Hepatocyte (in vitro differentiated cells): ENCODE results near the gene WASHC2C. TPM values are rescaled to one million over a fixed set of nuclear protein-coding genes. Genes with fewer than 3 reads are reported as not detected.
"Not testable (repeated sequence)": the region's sequence is repeated elsewhere in the genome, so short reads cannot be mapped to it uniquely, and the experiment has no call there.

Experiments
- DNase-seq: peaks from one replicate; pipeline ENCODE4 v3.0.0-alpha.2; 2016; ENCODE audit warnings: low spot score
- H2AFZ ChIP-seq: fragments of 200-600 bp; sonication (generic); 2 replicates; pipeline ENCODE4 v1.6.0; 2016; ENCODE audit warnings: antibody characterized with exemption, mild to moderate bottlenecking
- H3K27ac ChIP-seq: fragments of 200-600 bp; sonication (generic); 2 replicates; pipeline ENCODE4 v1.5.1; 2016; ENCODE audit warnings: mild to moderate bottlenecking
- H3K27me3 ChIP-seq: fragments of 200-600 bp; sonication (generic); 2 replicates; pipeline ENCODE4 v1.6.1; 2016
- H3K36me3 ChIP-seq: fragments of 200-600 bp; sonication (generic); replicated peaks from 2 replicates; pipeline ENCODE4 v1.5.1; 2016; ENCODE audit warnings: low read depth; ENCODE audit not compliant: insufficient read depth
- H3K4me1 ChIP-seq: fragments of 200-600 bp; sonication (generic); 2 replicates; pipeline ENCODE4 v1.5.1; 2016; ENCODE audit warnings: mild to moderate bottlenecking, moderate library complexity; ENCODE audit not compliant: insufficient read depth
- H3K4me2 ChIP-seq: fragments of 200-600 bp; sonication (generic); 2 replicates; pipeline ENCODE4 v1.6.0; 2016
- H3K4me3 ChIP-seq: fragments of 200-600 bp; sonication (generic); 2 replicates; pipeline ENCODE4 v1.5.1; 2016; ENCODE audit warnings: mild to moderate bottlenecking
- H3K79me2 ChIP-seq: fragments of 200-600 bp; sonication (generic); 2 replicates; pipeline ENCODE4 v1.6.0; 2017; ENCODE audit warnings: mild to moderate bottlenecking
- H3K9me2 ChIP-seq: fragments of 200-600 bp; sonication (generic); replicated peaks from 2 replicates; pipeline ENCODE4 v1.6.0; 2017; ENCODE audit warnings: mild to moderate bottlenecking; ENCODE audit not compliant: insufficient read depth
- H3K9me3 ChIP-seq: fragments of 200-600 bp; sonication (generic); 2 replicates; pipeline ENCODE4 v1.5.1; 2016; ENCODE audit warnings: low read depth, mild to moderate bottlenecking
- H4K20me1 ChIP-seq: fragments of 200-600 bp; sonication (generic); 2 replicates; pipeline ENCODE4 v1.6.0; 2016; ENCODE audit warnings: mild to moderate bottlenecking; ENCODE audit not compliant: insufficient read depth, poor library complexity, severe bottlenecking
- CTCF ChIP-seq: fragments of 200-600 bp; sonication (generic); IDR thresholded peaks from 2 replicates; pipeline ENCODE4 v1.5.1; 2016; ENCODE audit warnings: antibody characterized with exemption, mild to moderate bottlenecking; ENCODE audit not compliant: poor library complexity
- EZH2 ChIP-seq: fragments of 200-600 bp; sonication (generic); IDR thresholded peaks from 2 replicates; pipeline ENCODE4 v1.6.1; 2016; ENCODE audit warnings: antibody characterized with exemption, mild to moderate bottlenecking, borderline replicate concordance
- EZH2phosphoT487 ChIP-seq: fragments of 200-600 bp; sonication (generic); IDR thresholded peaks from one replicate; pipeline ENCODE4 v1.6.1; 2018; ENCODE audit warnings: antibody characterized with exemption, mild to moderate bottlenecking, low read depth, moderate library complexity; ENCODE audit not compliant: unreplicated experiment, severe bottlenecking
- WGBS: methylation state at CpG from one replicate; pipeline ENCODE4 v1.1.6; 2016; ENCODE audit warnings: low lambda C conversion rate; ENCODE audit errors: missing lambda C conversion rate; 5-methylcytosine and 5-hydroxymethylcytosine counted together
- polyA plus RNA-seq: library from polyadenylated mRNA; unstranded; fragments of >200 nt; fragmentation: Nextera tagmentation; extraction: Ambion mirVana; gene quantifications from 2 replicates; pipeline ENCODE4 v1.2.1, GENCODE V29; 2016
- total RNA-seq: library from RNA; depleted of rRNA; stranded (reverse); fragments of >200 nt; gene quantifications from 2 replicates; pipeline ENCODE4 v1.2.3, GENCODE V29; 2014

The WASHC2C gene
- total and polyA plus RNA-seq, 2 experiments from 2014 or later = 27.0 to 37.1 TPM

GRCh38 chr10:45811075-45811474 is 84.0 kb downstream of the WASHC2C start:
- WGBS = 86% methylated on average over 6 of the region's 6 CpGs
- Histone ChIP-seq H3K27ac (no peak overlapping the region), H4K20me1 (no peaks in the 10 kb centered on the region), H3K4me1 (no peaks in the 10 kb centered on the region), H3K79me2 (no peaks in the 10 kb centered on the region), H3K4me3 (no peak overlapping the region), H3K9me2 (no peaks in the 10 kb centered on the region), H3K9me3 (no peaks in the 10 kb centered on the region), H3K36me3 (no peaks in the 10 kb centered on the region), H2AFZ (no peak overlapping the region), H3K27me3 (no peaks in the 10 kb centered on the region), H3K4me2 (no peak overlapping the region)
- TF ChIP-seq EZH2phosphoT487 (no peak), CTCF (no peak), EZH2 (no peak)
- DNase-seq = no peak

GRCh38 chr10:45812959-45813358 is 85.9 kb downstream of the WASHC2C start:
- not testable (repeated sequence) for DNase-seq, H3K4me2 ChIP-seq, H3K27ac ChIP-seq, H3K36me3 ChIP-seq, H3K79me2 ChIP-seq, H2AFZ ChIP-seq, H3K4me3 ChIP-seq, H3K9me3 ChIP-seq, H3K9me2 ChIP-seq, H3K27me3 ChIP-seq, H3K4me1 ChIP-seq, H4K20me1 ChIP-seq
- 87% methylated on average over 13 of the region's 13 CpGs for WGBS

- not testable (repeated sequence) for H3K4me2 ChIP-seq, H3K4me1 ChIP-seq, H2AFZ ChIP-seq, DNase-seq, H3K36me3 ChIP-seq, H3K9me3 ChIP-seq, H3K4me3 ChIP-seq, H3K79me2 ChIP-seq, H3K27ac ChIP-seq, H4K20me1 ChIP-seq, H3K9me2 ChIP-seq, H3K27me3 ChIP-seq
- 95% methylated on average over 4 of the region's 4 CpGs for WGBS
Observed at GRCh38 chr10:45814146-45814545, 87.1 kb downstream of the WASHC2C start.

GRCh38 chr10:45817130-45817859 is 90.2 kb downstream of the WASHC2C start:
- Histone ChIP-seq H2AFZ (no peak overlapping the region), H3K4me1 (no peaks in the 10 kb centered on the region), H3K27me3 (no peaks in the 10 kb centered on the region), H3K4me3 (no peak overlapping the region), H3K9me2 (no peaks in the 10 kb centered on the region), H3K36me3 (no peaks in the 10 kb centered on the region), H4K20me1 (no peaks in the 10 kb centered on the region), H3K9me3 (no peaks in the 10 kb centered on the region), H3K79me2 (no peaks in the 10 kb centered on the region), H3K27ac (no peak overlapping the region), H3K4me2 (no peak overlapping the region)
- DNase-seq = no peak
- TF ChIP-seq EZH2 (no peak), CTCF (no peak), EZH2phosphoT487 (no peak)
- 95% methylated on average over 7 of the region's 7 CpGs for WGBS
